HCT116 (cell line): Measurements from ENCODE around the gene KDM6B.

Experiments
- CEBPB ChIP-seq: IDR thresholded peaks from 2 replicates; pipeline ENCODE4 v1.6.1; 2012; ENCODE audit warnings: low read depth
- CTCF ChIP-seq, 3 experiments: fragments of 200-600 bp in 1 of 3; sonication (generic) in 1 of 3; IDR thresholded peaks in 2 of 3; conservative IDR thresholded peaks in 1 of 3; 2 replicates each; pipeline ENCODE4 v1.5.1; 2012 to 2017; ENCODE audit warnings: low read depth in 2 of 3, low read length in 2 of 3, antibody characterized with exemption in 1 of 3, borderline replicate concordance in 1 of 3, control low read depth in 1 of 3, mild to moderate bottlenecking in 1 of 3, mixed read lengths in 1 of 3, mixed run types in 1 of 3, moderate library complexity in 1 of 3; ENCODE audit not compliant: insufficient read depth in 1 of 3
- EZH2 ChIP-seq: fragments of 200-600 bp; sonication (generic); IDR thresholded peaks from 2 replicates; pipeline ENCODE4 v1.6.1; 2017; ENCODE audit warnings: antibody characterized with exemption, mixed run types
- EZH2phosphoT487 ChIP-seq: fragments of 200-600 bp; IDR thresholded peaks from 2 replicates; pipeline ENCODE4 v1.6.1; 2018; ENCODE audit warnings: antibody characterized with exemption, borderline replicate concordance
- FOSL1 ChIP-seq: IDR thresholded peaks from 2 replicates; pipeline ENCODE4 v1.6.1; 2012; ENCODE audit warnings: low read depth
- MAX ChIP-seq: IDR thresholded peaks from 2 replicates; pipeline ENCODE4 v1.6.1; 2012

- TF ChIP-seq CTCF (IDR thresholded peaks at IDR 0.05 in 2 of 3, conservative IDR thresholded peaks at IDR 0.05 in 1 of 3; ENCODE audit: borderline replicate concordance in 1 of 3, insufficient read depth in 1 of 3, low read depth in 2 of 3, low read length in 2 of 3) (no peak), CEBPB (no peak), EZH2phosphoT487 (no peak), EZH2 (no peak), FOSL1 (no peak), MAX (no peak)
Measured at GRCh38 chr17:7882629-7883028, 48.6 kb downstream of the KDM6B start.
